ENCODE measurements around the gene SHC3.

SHC3 gene

GRCh38 chr9:89078860-89079259 lies 99.8 kb downstream of the SHC3 start:
- Mint-ChIP-seq H3K4me3 (no peak overlapping the region), H3K27ac (no peak overlapping the region), H3K27me3 (peaks cover 45% of the 10 kb centered on the region), H3K4me1 (no peaks in the 10 kb centered on the region), H3K9me3 (no peaks in the 10 kb centered on the region), H3K36me3 (no peaks in the 10 kb centered on the region)
- ATAC-seq: no peak

GRCh38 chr9:89078421-89078820 lies 100.2 kb downstream of the SHC3 start:
- Mint-ChIP-seq H3K27me3 (peaks cover 40% of the 10 kb centered on the region), H3K4me1 (no peaks in the 10 kb centered on the region), H3K9me3 (no peaks in the 10 kb centered on the region), H3K4me3 (no peak overlapping the region), H3K36me3 (no peaks in the 10 kb centered on the region), H3K27ac (no peak overlapping the region)
- ATAC-seq: no peak

GRCh38 chr9:89077519-89077918 lies 101.1 kb downstream of the SHC3 start:
- no peaks in the 10 kb centered on the region for H3K9me3 Mint-ChIP-seq
- ATAC-seq: peak; percentile 60
- no peaks in the 10 kb centered on the region for H3K36me3 Mint-ChIP-seq
- no peaks in the 10 kb centered on the region for H3K4me1 Mint-ChIP-seq
- peaks cover 31% of the 10 kb centered on the region for H3K27me3 Mint-ChIP-seq
- no peak overlapping the region for H3K27ac Mint-ChIP-seq
- no peak overlapping the region for H3K4me3 Mint-ChIP-seq

GRCh38 chr9:89073397-89073796 lies 105.2 kb downstream of the SHC3 start:
- H3K36me3 Mint-ChIP-seq: no peaks in the 10 kb centered on the region
- no peaks in the 10 kb centered on the region for H3K4me1 Mint-ChIP-seq
- peaks cover 13% of the 10 kb centered on the region for H3K27me3 Mint-ChIP-seq
- no peaks in the 10 kb centered on the region for H3K9me3 Mint-ChIP-seq
- ATAC-seq: no peak
- H3K27ac Mint-ChIP-seq: no peak overlapping the region
- no peak overlapping the region for H3K4me3 Mint-ChIP-seq

- H3K27ac Mint-ChIP-seq: no peak overlapping the region
- H3K4me1 Mint-ChIP-seq: no peaks in the 10 kb centered on the region
- no peaks in the 10 kb centered on the region for H3K27me3 Mint-ChIP-seq
- H3K9me3 Mint-ChIP-seq: no peaks in the 10 kb centered on the region
- no peak overlapping the region for H3K4me3 Mint-ChIP-seq
- ATAC-seq: no peak
- no peaks in the 10 kb centered on the region for H3K36me3 Mint-ChIP-seq
These were observed 107.0 kb downstream of the SHC3 start for GRCh38 chr9:89071591-89071990.

GRCh38 chr9:89066835-89067234 lies 111.8 kb downstream of the SHC3 start:
- Mint-ChIP-seq H3K27me3 (no peaks in the 10 kb centered on the region), H3K36me3 (no peaks in the 10 kb centered on the region), H3K4me3 (no peak overlapping the region), H3K27ac (no peak overlapping the region), H3K4me1 (no peaks in the 10 kb centered on the region), H3K9me3 (no peaks in the 10 kb centered on the region)
- ATAC-seq: no peak

GRCh38 chr9:89065921-89066320 lies 112.7 kb downstream of the SHC3 start:
- Mint-ChIP-seq H3K9me3 (no peaks in the 10 kb centered on the region), H3K4me1 (no peaks in the 10 kb centered on the region), H3K4me3 (no peak overlapping the region), H3K36me3 (no peaks in the 10 kb centered on the region), H3K27ac (no peak overlapping the region), H3K27me3 (no peaks in the 10 kb centered on the region)
- ATAC-seq: no peak

GRCh38 chr9:89060790-89061189 lies 117.8 kb downstream of the SHC3 start:
- Mint-ChIP-seq H3K27me3 (peaks cover 6% of the 10 kb centered on the region), H3K4me3 (no peak overlapping the region), H3K4me1 (no peaks in the 10 kb centered on the region), H3K36me3 (no peaks in the 10 kb centered on the region), H3K9me3 (no peaks in the 10 kb centered on the region), H3K27ac (no peak overlapping the region)
- ATAC-seq: no peak

GRCh38 chr9:89059925-89060506 lies 118.6 kb downstream of the SHC3 start:
- no peak overlapping the region for H3K27ac Mint-ChIP-seq
- H3K36me3 Mint-ChIP-seq: no peaks in the 10 kb centered on the region
- peak; percentile 17 for ATAC-seq

GRCh38 chr9:89058906-89059305 lies 119.7 kb downstream of the SHC3 start:
- Mint-ChIP-seq H3K4me1 (no peaks in the 10 kb centered on the region), H3K4me3 (no peak overlapping the region), H3K27ac (no peak overlapping the region), H3K36me3 (no peaks in the 10 kb centered on the region), H3K9me3 (no peaks in the 10 kb centered on the region), H3K27me3 (peaks cover 6% of the 10 kb centered on the region)
- no peak for ATAC-seq

More at GRCh38 chr9:89059925-89060506, 118.6 kb downstream of the SHC3 start:
- Mint-ChIP-seq H3K9me3 (no peaks in the 10 kb centered on the region), H3K4me3 (no peak overlapping the region), H3K4me1 (no peaks in the 10 kb centered on the region), H3K27me3 (peaks cover 6% of the 10 kb centered on the region)

- H3K27ac Mint-ChIP-seq: no peak overlapping the region
- H3K4me1 Mint-ChIP-seq: no peaks in the 10 kb centered on the region
- ATAC-seq: no peak
- H3K36me3 Mint-ChIP-seq: no peaks in the 10 kb centered on the region
- peaks cover 14% of the 10 kb centered on the region for H3K27me3 Mint-ChIP-seq
- H3K4me3 Mint-ChIP-seq: no peak overlapping the region
- no peaks in the 10 kb centered on the region for H3K9me3 Mint-ChIP-seq
These were observed 123.6 kb downstream of the SHC3 start for GRCh38 chr9:89054865-89055495.

GRCh38 chr9:89053301-89053700 lies 125.3 kb downstream of the SHC3 start:
- Mint-ChIP-seq H3K27ac (no peak overlapping the region), H3K4me1 (no peaks in the 10 kb centered on the region), H3K36me3 (no peaks in the 10 kb centered on the region), H3K4me3 (no peak overlapping the region), H3K9me3 (no peaks in the 10 kb centered on the region), H3K27me3 (peaks cover 14% of the 10 kb centered on the region)
- no peak for ATAC-seq

- Mint-ChIP-seq H3K9me3 (no peaks in the 10 kb centered on the region), H3K36me3 (no peaks in the 10 kb centered on the region), H3K27me3 (peaks cover 21% of the 10 kb centered on the region), H3K27ac (no peak overlapping the region), H3K4me1 (no peaks in the 10 kb centered on the region), H3K4me3 (no peak overlapping the region)
- ATAC-seq: no peak
These were observed 126.0 kb downstream of the SHC3 start for GRCh38 chr9:89052470-89053097.

GRCh38 chr9:89051421-89052025 lies 127.1 kb downstream of the SHC3 start:
- Mint-ChIP-seq H3K4me3 (no peak overlapping the region), H3K27me3 (peaks cover 24% of the 10 kb centered on the region), H3K4me1 (no peaks in the 10 kb centered on the region), H3K9me3 (no peaks in the 10 kb centered on the region), H3K27ac (no peak overlapping the region), H3K36me3 (no peaks in the 10 kb centered on the region)
- no peak for ATAC-seq

GRCh38 chr9:89049646-89050045 lies 129.0 kb downstream of the SHC3 start:
- H3K4me1 Mint-ChIP-seq: no peaks in the 10 kb centered on the region
- H3K36me3 Mint-ChIP-seq: no peaks in the 10 kb centered on the region
- H3K27ac Mint-ChIP-seq: no peak overlapping the region
- no peak for ATAC-seq
- no peaks in the 10 kb centered on the region for H3K9me3 Mint-ChIP-seq
- H3K27me3 Mint-ChIP-seq: peaks cover 21% of the 10 kb centered on the region
- H3K4me3 Mint-ChIP-seq: no peak overlapping the region

- Mint-ChIP-seq H3K36me3 (no peaks in the 10 kb centered on the region), H3K27ac (no peak overlapping the region), H3K9me3 (no peaks in the 10 kb centered on the region), H3K4me3 (no peak overlapping the region), H3K27me3 (peaks cover 21% of the 10 kb centered on the region), H3K4me1 (no peaks in the 10 kb centered on the region)
- ATAC-seq: no peak
These were observed 130.0 kb downstream of the SHC3 start for GRCh38 chr9:89048616-89049015.

All from stimulated activated memory B cell treated with anti-CD40 and anti-IgM and Interleukin-4, amounts not matched to agents 10 μg/mL and 1 μg/mL and 100 μg/mL, for 72 hours (primary cell).